RWPE2 (cell line): Measurements from ENCODE around the gene WBP11.

Experiments
- ATAC-seq: fragments of 200-7000 bp; cut with Tn5 transposase; 3 replicates; pipeline ENCODE4 v1.9.1; 2021; ENCODE audit warnings: low read depth
- DNase-seq: peaks from one replicate; pipeline ENCODE4 v3.0.0-alpha.2; 2020; ENCODE audit warnings: low spot score
- H3K27ac ChIP-seq: fragments of 450-650 bp; 2 replicates; pipeline ENCODE4 v1.5.1; 2017; ENCODE audit warnings: mild to moderate bottlenecking; ENCODE audit not compliant: poor library complexity, severe bottlenecking
- H3K27me3 ChIP-seq: fragments of 250-450 bp; sonication (Bioruptor Pico); 2 replicates; pipeline ENCODE4 v1.5.1; 2021; ENCODE audit warnings: mild to moderate bottlenecking, moderate library complexity; ENCODE audit not compliant: insufficient read depth, poor library complexity, severe bottlenecking
- H3K36me3 ChIP-seq: fragments of 250-450 bp; sonication (Bioruptor Pico); 2 replicates; pipeline ENCODE4 v1.5.1; 2020; ENCODE audit warnings: low read depth, mild to moderate bottlenecking, moderate library complexity
- H3K4me1 ChIP-seq: fragments of 250-450 bp; sonication (Bioruptor Pico); 2 replicates; pipeline ENCODE4 v1.5.1; 2021; ENCODE audit warnings: mild to moderate bottlenecking, moderate library complexity; ENCODE audit not compliant: insufficient read depth, poor library complexity, severe bottlenecking
- H3K4me3 ChIP-seq: fragments of 250-450 bp; sonication (Bioruptor Pico); 2 replicates; pipeline ENCODE4 v1.5.1; 2021; ENCODE audit warnings: mild to moderate bottlenecking, moderate library complexity; ENCODE audit not compliant: severe bottlenecking
- H3K9me3 ChIP-seq: fragments of 250-450 bp; sonication (Bioruptor Pico); 2 replicates; pipeline ENCODE4 v1.5.1; 2021; ENCODE audit warnings: mild to moderate bottlenecking, moderate library complexity; ENCODE audit not compliant: severe bottlenecking
- CTCF ChIP-seq: fragments of 450-650 bp; IDR thresholded peaks from one replicate; pipeline ENCODE4 v1.5.1; 2017; ENCODE audit warnings: mild to moderate bottlenecking, moderate library complexity; ENCODE audit not compliant: poor library complexity, severe bottlenecking

Gene WBP11

GRCh38 chr12:14802247-14802646 lies 1.0 kb downstream of the WBP11 start:
- no peaks in the 10 kb centered on the region for H3K27me3 ChIP-seq
- H3K9me3 ChIP-seq = no peaks in the 10 kb centered on the region
- no peak overlapping the region for H3K27ac ChIP-seq
- peak overlapping the region; percentile 94 for H3K4me3 ChIP-seq
- no peaks in the 10 kb centered on the region for H3K4me1 ChIP-seq
- peaks cover 47% of the 10 kb centered on the region for H3K36me3 ChIP-seq
- TF ChIP-seq CTCF = no peak
- ATAC-seq = no peak
- no peak for DNase-seq

- H3K36me3 ChIP-seq = peaks cover 72% of the 10 kb centered on the region
These were observed 8.2 kb downstream of the WBP11 start for GRCh38 chr12:14795028-14795448.

GRCh38 chr12:14785568-14785967 lies 17.7 kb downstream of the WBP11 start:
- no peaks in the 10 kb centered on the region for H3K4me1 ChIP-seq
- H3K36me3 ChIP-seq = peaks cover 40% of the 10 kb centered on the region

More at GRCh38 chr12:14795028-14795448, 8.2 kb downstream of the WBP11 start:
- no peak for ATAC-seq
- Histone ChIP-seq H3K27me3 (no peaks in the 10 kb centered on the region), H3K4me3 (no peak overlapping the region), H3K4me1 (no peaks in the 10 kb centered on the region), H3K9me3 (no peaks in the 10 kb centered on the region), H3K27ac (no peak overlapping the region)
- DNase-seq = no peak
- TF ChIP-seq CTCF = no peak

DNA sequence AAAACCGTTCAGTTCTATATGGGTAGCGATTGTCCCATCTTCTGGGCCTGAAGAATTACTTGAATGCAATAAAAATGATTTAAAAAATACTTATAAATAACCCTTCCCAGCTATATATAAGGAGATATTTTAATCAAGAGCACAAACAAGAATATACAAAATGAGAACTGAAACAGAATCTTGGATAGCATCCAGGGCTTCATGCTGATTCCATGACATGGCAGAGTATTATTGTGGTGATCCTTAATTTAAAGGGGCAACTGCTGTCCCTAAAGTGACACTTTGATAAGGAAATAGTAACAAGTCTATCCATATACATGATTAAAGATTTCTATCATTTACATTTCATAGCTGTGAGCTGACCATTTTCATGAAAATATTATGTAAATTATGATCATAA lies 18.8 kb downstream of the WBP11 start:
- no peak overlapping the region for H3K27ac ChIP-seq
- ATAC-seq (no peak), DNase-seq (no peak)
- no peak for TF ChIP-seq CTCF
- no peaks in the 10 kb centered on the region for H3K9me3 ChIP-seq
- no peaks in the 10 kb centered on the region for H3K27me3 ChIP-seq
- H3K4me3 ChIP-seq = no peak overlapping the region
- peaks cover 31% of the 10 kb centered on the region for H3K36me3 ChIP-seq
- no peaks in the 10 kb centered on the region for H3K4me1 ChIP-seq

More at GRCh38 chr12:14785568-14785967, 17.7 kb downstream of the WBP11 start:
- Histone ChIP-seq H3K4me3 (no peak overlapping the region), H3K27me3 (no peaks in the 10 kb centered on the region), H3K27ac (no peak overlapping the region), H3K9me3 (no peaks in the 10 kb centered on the region)
- DNase-seq = no peak
- TF ChIP-seq CTCF = no peak
- no peak for ATAC-seq

DNA sequence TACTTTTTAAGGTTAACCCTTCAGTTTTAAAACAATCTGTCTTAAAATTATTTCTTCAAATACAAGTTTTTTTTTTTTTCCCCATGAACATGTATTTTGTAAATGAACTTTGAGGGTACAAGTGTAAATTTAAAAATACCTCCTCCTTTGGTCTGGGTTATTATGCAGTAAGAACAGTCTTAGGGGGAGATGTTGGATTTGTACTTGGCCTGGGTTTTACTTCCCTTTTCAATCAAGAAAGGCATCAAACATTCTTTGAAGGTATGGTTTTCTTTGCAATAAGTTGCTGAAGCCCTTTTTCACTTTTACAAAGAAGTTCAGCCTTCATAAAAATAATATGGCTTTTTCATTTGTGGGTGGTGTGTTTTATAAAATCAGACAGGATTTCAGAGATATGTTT lies 20.5 kb downstream of the WBP11 start:
- no peak for TF ChIP-seq CTCF
- Histone ChIP-seq H3K36me3 (peaks cover 16% of the 10 kb centered on the region), H3K9me3 (no peaks in the 10 kb centered on the region), H3K4me1 (no peaks in the 10 kb centered on the region), H3K27ac (no peak overlapping the region), H3K27me3 (no peaks in the 10 kb centered on the region), H3K4me3 (no peak overlapping the region)
- DNase-seq (no peak), ATAC-seq (no peak)
